PC-9 (cell line): ENCODE results near the gene MED29. TPM values are rescaled to one million over a fixed set of nuclear protein-coding genes. Genes with fewer than 3 reads are reported as not detected.

ENCODE experiments used
- BruUV-seq: library from RNA; stranded (reverse); fragments of 400-500 nt; replicated peaks from 2 replicates; lab custom pipeline; 2021; lab: Mats Ljungman, UMichigan
- CTCF ChIA-PET: fragments of 300-600 bp; sonication (Branson Sonifier 250); formaldehyde crosslinking; loops from one replicate; lab custom pipeline; 2022; ENCODE audit warnings: antibody characterized with exemption; lab: Charles Lee
- POLR2A ChIA-PET: fragments of 300-600 bp; sonication (Branson Sonifier 250); formaldehyde crosslinking; loops from one replicate; lab custom pipeline; 2022; ENCODE audit warnings: antibody characterized with exemption; ENCODE audit not compliant: unreplicated experiment; lab: Charles Lee
- DNase-seq, 2 experiments: peaks; one replicate each; pipeline versions ENCODE4 v3.0.0 to v3.0.0-alpha.2; 2015 to 2022; ENCODE audit warnings: mixed read lengths in 1 of 2
- H2AFZ ChIP-seq: fragments of 200-600 bp; sonication (generic); 2 replicates; pipeline ENCODE4 v1.8.1; 2017; ENCODE audit warnings: antibody characterized with exemption
- H3F3A ChIP-seq: fragments of 200-600 bp; sonication (generic); 2 replicates; pipeline ENCODE4 v1.8.1; 2017; ENCODE audit warnings: antibody characterized with exemption, mild to moderate bottlenecking, low read depth; ENCODE audit not compliant: insufficient read depth
- H3K27ac ChIP-seq: fragments of 200-600 bp; sonication (generic); 2 replicates; pipeline ENCODE4 v1.6.1; 2016; ENCODE audit warnings: mixed run types
- H3K27me3 ChIP-seq: fragments of 200-600 bp; sonication (generic); 2 replicates; pipeline ENCODE4 v1.6.1; 2016; ENCODE audit warnings: low read depth, mixed run types; ENCODE audit not compliant: insufficient read depth
- H3K36me3 ChIP-seq: fragments of 200-600 bp; sonication (generic); 2 replicates; pipeline ENCODE4 v1.6.1; 2016; ENCODE audit warnings: low read depth, mixed run types
- H3K4me1 ChIP-seq: fragments of 200-600 bp; sonication (generic); replicated peaks from 2 replicates; pipeline ENCODE4 v1.6.1; 2016; ENCODE audit warnings: mixed run types; ENCODE audit not compliant: insufficient read depth
- H3K4me2 ChIP-seq: fragments of 200-600 bp; sonication (generic); 2 replicates; pipeline ENCODE4 v1.6.1; 2017; ENCODE audit warnings: mixed run types
- H3K4me3 ChIP-seq: fragments of 200-600 bp; sonication (generic); 2 replicates; pipeline ENCODE4 v1.6.1; 2016; ENCODE audit warnings: mixed run types
- H3K79me2 ChIP-seq: fragments of 200-600 bp; sonication (generic); 2 replicates; pipeline ENCODE4 v1.6.1; 2017; ENCODE audit warnings: low read depth, mixed run types
- H3K9me2 ChIP-seq: fragments of 200-600 bp; sonication (generic); 2 replicates; pipeline ENCODE4 v1.8.1; 2017; ENCODE audit warnings: mild to moderate bottlenecking; ENCODE audit not compliant: insufficient read depth
- H3K9me3 ChIP-seq: fragments of 200-600 bp; sonication (generic); 2 replicates; pipeline ENCODE4 v1.8.1; 2016; ENCODE audit warnings: low read depth; ENCODE audit not compliant: insufficient read depth
- H4K20me1 ChIP-seq: fragments of 200-600 bp; sonication (generic); 2 replicates; pipeline ENCODE4 v1.8.1; 2017; ENCODE audit not compliant: insufficient read depth
- CTCF ChIP-seq: fragments of 200-600 bp; sonication (generic); conservative IDR thresholded peaks from 2 replicates; pipeline ENCODE4 v1.6.1; 2017; ENCODE audit warnings: mixed run types, antibody characterized with exemption, mild to moderate bottlenecking, moderate library complexity
- EZH2 ChIP-seq: fragments of 200-600 bp; sonication (generic); IDR thresholded peaks from 2 replicates; pipeline ENCODE4 v1.8.0; 2017; ENCODE audit warnings: antibody characterized with exemption, low read depth
- intact Hi-C: fragments of 100-400 bp; cut with micrococcal nuclease; formaldehyde crosslinking; loops from one replicate; pipeline ENCODE4 v1.10.0; 2022; ENCODE audit not compliant: unreplicated experiment
- total RNA-seq: library from RNA; stranded (reverse); gene quantifications from 2 replicates; pipeline ENCODE4 v1.2.3, GENCODE V29; 2021

Gene MED29
- total RNA-seq, 1 experiment from 2014 or later = 30.9 TPM

GRCh38 chr19:39432677-39433025 lies 41.5 kb downstream of the MED29 start:
- H3K79me2 ChIP-seq = peaks cover 42% of the 10 kb centered on the region
- BruUV-seq = no TSS peak
- H3K4me3 ChIP-seq = no peak overlapping the region
- no peak for DNase-seq
- peaks cover 32% of the 10 kb centered on the region for H3K36me3 ChIP-seq
- peaks cover 61% of the 10 kb centered on the region for H3F3A ChIP-seq
- intact Hi-C loops = no loop called here
- peaks cover 21% of the 10 kb centered on the region for H4K20me1 ChIP-seq
- H2AFZ ChIP-seq = no peak overlapping the region
- H3K9me3 ChIP-seq = no peaks in the 10 kb centered on the region
- POLR2A ChIA-PET = interaction anchor here (0.6 kb wide), 1 partner anchor 86 kb away, joined by 3 read pairs; no protein-coding TSS in a partner anchor
- no peaks in the 10 kb centered on the region for H3K9me2 ChIP-seq
- H3K4me1 ChIP-seq = peaks cover 51% of the 10 kb centered on the region
- H3K4me2 ChIP-seq = peak overlapping the region; percentile 96; the same call in 1 of the 2 replicates
- TF ChIP-seq CTCF (no peak), EZH2 (no peak)
- no peaks in the 10 kb centered on the region for H3K27me3 ChIP-seq
- CTCF ChIA-PET = interaction anchor here (0.6 to 0.8 kb wide), 3 partner anchors 69 to 437 kb away, joined by 3 read pairs; no protein-coding TSS in a partner anchor
- peak overlapping the region; percentile 97 for H3K27ac ChIP-seq

GRCh38 chr19:39433480-39434079 lies 42.4 kb downstream of the MED29 start:
- BruUV-seq = no TSS peak
- H3K4me3 ChIP-seq = peak overlapping the region; percentile 91; the same call in 1 of the 2 replicates
- H3K9me2 ChIP-seq = no peaks in the 10 kb centered on the region
- no peaks in the 10 kb centered on the region for H3K9me3 ChIP-seq
- POLR2A ChIA-PET = interaction anchor here (0.6 kb wide), 1 partner anchor 394 kb away, joined by 4 read pairs; no protein-coding TSS in a partner anchor
- TF ChIP-seq EZH2 (no peak), CTCF (no peak)
- H3K4me1 ChIP-seq = peaks cover 58% of the 10 kb centered on the region
- peaks cover 21% of the 10 kb centered on the region for H4K20me1 ChIP-seq
- H3F3A ChIP-seq = peaks cover 70% of the 10 kb centered on the region
- CTCF ChIA-PET = no interaction called here
- peaks cover 32% of the 10 kb centered on the region for H3K36me3 ChIP-seq
- DNase-seq = no peak
- peak overlapping the region; percentile 97 for H3K27ac ChIP-seq
- intact Hi-C loops = no loop called here
- H3K27me3 ChIP-seq = no peaks in the 10 kb centered on the region
- H2AFZ ChIP-seq = no peak overlapping the region
- H3K4me2 ChIP-seq = peak overlapping the region; percentile 96
- peaks cover 42% of the 10 kb centered on the region for H3K79me2 ChIP-seq

GRCh38 chr19:39434123-39435076 lies 43.2 kb downstream of the MED29 start:
- peak overlapping the region; percentile 91 for H3K4me3 ChIP-seq
- H3K9me3 ChIP-seq = no peaks in the 10 kb centered on the region
- peak overlapping the region; percentile 97 for H3K27ac ChIP-seq
- no peak overlapping the region for H2AFZ ChIP-seq
- no TSS peak for BruUV-seq
- H3K27me3 ChIP-seq = no peaks in the 10 kb centered on the region
- peaks cover 21% of the 10 kb centered on the region for H4K20me1 ChIP-seq
- no peak for DNase-seq
- no peak for TF ChIP-seq EZH2
- no peak for TF ChIP-seq CTCF
- H3F3A ChIP-seq = peaks cover 75% of the 10 kb centered on the region
- peaks cover 32% of the 10 kb centered on the region for H3K36me3 ChIP-seq
- H3K9me2 ChIP-seq = no peaks in the 10 kb centered on the region
- intact Hi-C loops = no loop called here
- peaks cover 62% of the 10 kb centered on the region for H3K4me1 ChIP-seq
- POLR2A ChIA-PET = interaction anchor here (0.6 to 1.5 kb wide), 3 partner anchors 31 to 393 kb away, joined by 4 to 18 read pairs (median 4); partner anchors contain the start of genes MED29 and PAF1
- CTCF ChIA-PET = interaction anchor here (1.5 kb wide), 1 partner anchor 20 kb away, joined by 5 read pairs; no protein-coding TSS in a partner anchor
- peaks cover 42% of the 10 kb centered on the region for H3K79me2 ChIP-seq
- H3K4me2 ChIP-seq = peak overlapping the region; percentile 96
